CD4-positive, alpha-beta T cell treated with Interleukin-15 for 4 hours (primary cell): ENCODE data around the gene NEK5.
"Not testable (repeated sequence)": the region's sequence is repeated elsewhere in the genome, so short reads cannot be mapped to it uniquely, and the experiment has no call there.

ENCODE experiments used
- DNase-seq: peaks from one replicate; pipeline ENCODE4 v3.0.0-alpha.2; 2020; ENCODE audit warnings: low spot score

NEK5 gene, protein sequence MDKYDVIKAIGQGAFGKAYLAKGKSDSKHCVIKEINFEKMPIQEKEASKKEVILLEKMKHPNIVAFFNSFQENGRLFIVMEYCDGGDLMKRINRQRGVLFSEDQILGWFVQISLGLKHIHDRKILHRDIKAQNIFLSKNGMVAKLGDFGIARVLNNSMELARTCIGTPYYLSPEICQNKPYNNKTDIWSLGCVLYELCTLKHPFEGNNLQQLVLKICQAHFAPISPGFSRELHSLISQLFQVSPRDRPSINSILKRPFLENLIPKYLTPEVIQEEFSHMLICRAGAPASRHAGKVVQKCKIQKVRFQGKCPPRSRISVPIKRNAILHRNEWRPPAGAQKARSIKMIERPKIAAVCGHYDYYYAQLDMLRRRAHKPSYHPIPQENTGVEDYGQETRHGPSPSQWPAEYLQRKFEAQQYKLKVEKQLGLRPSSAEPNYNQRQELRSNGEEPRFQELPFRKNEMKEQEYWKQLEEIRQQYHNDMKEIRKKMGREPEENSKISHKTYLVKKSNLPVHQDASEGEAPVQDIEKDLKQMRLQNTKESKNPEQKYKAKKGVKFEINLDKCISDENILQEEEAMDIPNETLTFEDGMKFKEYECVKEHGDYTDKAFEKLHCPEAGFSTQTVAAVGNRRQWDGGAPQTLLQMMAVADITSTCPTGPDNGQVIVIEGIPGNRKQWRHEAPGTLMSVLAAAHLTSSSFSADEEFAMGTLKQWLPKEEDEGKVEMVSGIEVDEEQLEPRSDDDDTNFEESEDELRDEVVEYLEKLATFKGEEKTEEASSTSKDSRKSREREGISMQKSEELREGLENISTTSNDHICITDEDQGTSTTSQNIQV

GRCh38 chr13:52128714-52129700, at the start of gene NEK5:
Gene NEK5 (minus strand): TSS chr13:52129073. CDS start chr13:52127482, 1,591 bp downstream.
- peak; percentile 36 for DNase-seq

DNA sequence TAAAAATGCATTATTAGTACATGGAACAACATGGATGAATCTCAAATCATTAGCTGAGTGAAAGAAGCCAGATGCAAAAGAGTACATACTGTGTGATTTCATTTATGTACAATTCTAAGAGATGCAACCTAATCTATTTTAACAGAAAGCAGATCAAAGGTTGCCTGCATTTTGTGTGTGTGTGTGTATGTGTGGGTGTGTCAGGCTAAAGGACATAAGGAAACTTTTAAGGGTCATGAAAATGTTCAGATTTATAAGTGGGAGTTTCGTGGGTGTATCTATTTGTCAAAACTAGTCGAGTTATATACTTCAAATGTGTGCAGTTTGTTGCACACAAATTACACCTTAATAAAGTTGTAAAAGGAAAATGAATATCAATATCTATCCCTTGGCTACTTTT, 48.4 kb upstream of the NEK5 start:
- DNase-seq: no peak

DNA sequence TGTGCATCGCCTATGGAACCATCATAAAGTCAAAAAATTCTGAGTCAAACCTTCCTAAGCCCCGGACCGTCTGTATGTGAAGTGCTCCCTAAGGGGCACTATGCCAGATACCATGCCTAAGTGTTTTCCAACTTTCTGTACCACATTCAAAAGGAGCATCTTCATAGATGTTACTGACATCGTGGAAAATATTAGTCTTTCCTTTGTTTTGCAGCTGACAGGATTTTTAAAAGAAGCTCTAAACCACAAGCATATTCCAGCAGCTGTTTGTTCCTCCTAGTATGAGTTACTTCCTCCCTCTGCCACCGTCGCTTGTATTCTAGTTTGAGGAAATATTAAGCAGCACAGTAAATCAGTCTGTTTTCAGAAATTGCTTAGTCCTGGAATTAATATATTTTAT, 45.1 kb upstream of the NEK5 start:
- not testable (repeated sequence) for DNase-seq

DNA sequence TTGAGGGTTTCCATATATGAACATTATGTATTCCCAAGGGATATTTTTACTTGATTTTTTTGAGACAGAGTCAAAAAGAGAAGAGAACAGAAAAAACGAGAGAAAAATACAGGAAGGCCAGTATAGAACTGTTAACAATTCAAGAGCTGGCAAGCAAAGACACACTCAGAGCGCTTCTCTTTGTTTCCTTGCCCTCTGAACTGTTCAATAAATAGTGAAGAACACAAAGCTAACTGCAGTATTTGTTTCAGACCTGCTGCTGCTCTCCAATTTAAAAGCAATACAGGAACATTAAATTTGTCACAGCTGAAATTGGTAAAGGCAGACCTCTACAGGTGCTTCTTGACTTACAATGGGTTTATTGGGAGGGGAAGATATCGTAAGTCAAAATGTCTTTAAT, 44.5 kb upstream of the NEK5 start:
- no peak for DNase-seq

DNA sequence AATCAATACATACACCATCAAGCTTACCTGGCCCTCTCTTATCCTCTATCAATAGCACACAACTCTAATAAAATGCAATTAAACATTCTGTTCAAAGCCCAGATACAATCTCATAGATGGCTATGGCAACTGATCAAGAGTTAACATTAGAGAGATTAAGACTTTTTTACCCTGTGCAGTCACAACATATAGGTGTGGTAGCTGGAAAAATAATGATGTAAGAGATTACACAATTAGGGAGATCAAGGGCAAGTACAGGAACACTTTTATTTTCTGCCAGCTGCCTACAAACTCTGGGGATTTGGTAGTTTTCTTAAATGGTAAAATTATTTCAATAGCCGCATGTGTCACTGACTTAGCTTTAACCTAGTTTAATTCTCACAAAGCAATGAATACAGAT, 42.8 kb upstream of the NEK5 start:
- DNase-seq: not testable (repeated sequence)

- not testable (repeated sequence) for DNase-seq
Observed at GRCh38 chr13:52170828-52171391, 42.0 kb upstream of the NEK5 start.

DNA sequence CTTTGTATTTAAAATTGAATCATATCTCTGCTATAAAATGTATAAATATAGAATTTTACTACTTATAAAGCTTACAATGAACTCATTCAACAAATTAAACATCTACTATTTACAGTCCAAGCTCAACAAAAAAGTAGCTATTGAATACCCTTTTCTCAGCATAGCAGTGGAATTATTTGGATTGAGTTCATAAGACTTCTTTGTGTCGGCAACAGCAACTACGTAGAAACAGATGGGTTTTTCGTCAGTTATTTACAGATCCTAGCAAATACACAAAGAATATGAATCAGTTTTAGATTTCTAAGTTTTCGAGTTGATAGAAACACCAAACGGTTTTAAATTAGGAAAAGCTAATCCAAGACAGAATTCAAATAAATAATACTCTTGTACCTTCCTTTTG, 41.0 kb upstream of the NEK5 start:
- no peak for DNase-seq

- DNase-seq: no peak
Observed at GRCh38 chr13:52165411-52165810, 36.5 kb upstream of the NEK5 start.

GRCh38 chr13:52164989-52165388, 36.1 kb upstream of the NEK5 start:
- DNase-seq: no peak

GRCh38 chr13:52163878-52164277, 35.0 kb upstream of the NEK5 start:
- DNase-seq: not testable (repeated sequence)

DNA sequence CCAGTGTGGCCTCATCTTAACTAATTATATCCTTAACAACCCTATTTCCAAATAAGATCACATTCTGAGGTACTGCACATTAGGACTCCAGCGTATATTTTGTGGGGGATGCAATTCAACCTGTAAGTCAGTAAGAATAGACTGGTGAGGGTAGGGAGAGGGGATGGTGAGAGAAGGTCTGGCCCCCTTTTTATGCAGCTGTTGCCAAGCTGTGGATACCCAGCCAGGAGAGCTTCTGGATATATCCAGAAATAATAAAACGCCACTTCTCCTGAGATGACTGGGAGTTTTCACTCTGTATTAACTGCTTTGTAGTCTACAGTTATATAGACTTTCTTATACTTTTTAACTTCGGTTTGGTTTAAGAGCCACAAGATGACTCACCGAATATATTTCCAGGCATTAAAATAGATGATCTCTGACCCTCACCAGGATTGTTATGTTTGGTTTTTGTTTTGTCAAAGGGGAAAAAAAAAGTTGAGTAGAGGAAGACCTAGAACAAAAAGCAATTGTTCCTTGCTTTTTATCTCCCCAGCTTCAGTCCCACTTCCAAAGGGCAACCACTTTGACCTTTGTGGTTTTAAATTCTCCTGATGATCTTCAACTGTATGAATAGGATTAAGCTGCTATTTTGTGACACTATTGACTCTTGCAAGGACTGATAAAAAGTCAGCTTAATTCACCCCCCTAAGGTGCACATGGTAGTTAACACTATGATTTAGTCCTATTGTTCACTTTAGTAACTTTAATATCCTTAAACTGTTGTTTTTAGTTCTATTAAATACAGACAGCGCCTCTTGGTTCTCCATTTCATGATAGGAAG, 33.6 kb upstream of the NEK5 start:
- DNase-seq: no peak

GRCh38 chr13:52161181-52161646, 32.3 kb upstream of the NEK5 start:
- DNase-seq: no peak

GRCh38 chr13:52160506-52160905, 31.6 kb upstream of the NEK5 start:
- DNase-seq: no peak

- no peak for DNase-seq
Observed at GRCh38 chr13:52160053-52160452, 31.2 kb upstream of the NEK5 start.

DNA sequence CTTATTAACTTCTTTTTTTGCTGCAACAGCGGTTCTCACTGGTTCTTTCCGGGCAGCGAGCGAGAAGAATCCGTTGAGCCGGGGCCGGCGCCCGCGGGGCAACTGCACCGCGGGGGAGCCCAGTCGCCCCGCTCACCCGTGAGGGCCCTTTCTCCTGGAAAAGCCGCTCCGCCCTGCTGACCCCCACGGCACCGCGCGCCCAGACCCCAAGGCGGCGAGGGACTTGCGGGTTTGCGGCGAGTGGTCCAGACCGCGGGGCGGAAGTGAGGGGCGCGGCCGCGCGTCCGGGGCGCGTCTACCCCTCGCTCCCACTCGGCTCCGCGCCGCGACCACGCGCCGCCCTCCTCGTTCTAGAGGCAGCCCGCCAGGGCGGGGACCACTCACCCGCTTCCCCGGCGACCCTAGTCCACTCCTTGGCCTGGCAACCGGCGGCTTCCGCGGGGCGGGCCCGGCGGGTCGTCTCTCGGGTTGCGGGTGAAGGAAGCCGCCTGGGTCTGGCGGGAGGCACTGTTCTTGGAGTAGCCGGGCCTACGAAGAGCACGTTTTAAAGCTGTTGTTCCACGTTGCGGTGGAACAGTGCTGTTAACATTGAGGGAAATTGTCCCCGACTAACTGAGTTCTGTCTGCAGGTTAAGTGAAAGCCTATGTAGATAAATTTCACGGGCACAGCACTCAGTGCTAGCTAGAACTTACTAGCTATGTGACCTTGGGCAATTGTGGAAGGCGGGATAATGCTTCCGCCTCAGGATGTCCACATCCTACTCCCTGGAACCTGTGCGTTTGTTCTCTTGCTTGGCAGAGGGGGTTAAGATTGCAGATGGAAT, 30.5 kb upstream of the NEK5 start, which contains the start of gene NEK3:
NEK3 (minus strand) TSS at position 439 of the 824 bp plus-strand sequence. CDS start 3,406 bp downstream, outside the sequence.
- peak; percentile 36 for DNase-seq

- DNase-seq: no peak
Observed at GRCh38 chr13:52158629-52159158, 29.8 kb upstream of the NEK5 start.

- no peak for DNase-seq
Observed at GRCh38 chr13:52156724-52157261, 27.9 kb upstream of the NEK5 start.

GRCh38 chr13:52155177-52155576, 26.3 kb upstream of the NEK5 start:
- no peak for DNase-seq

DNA sequence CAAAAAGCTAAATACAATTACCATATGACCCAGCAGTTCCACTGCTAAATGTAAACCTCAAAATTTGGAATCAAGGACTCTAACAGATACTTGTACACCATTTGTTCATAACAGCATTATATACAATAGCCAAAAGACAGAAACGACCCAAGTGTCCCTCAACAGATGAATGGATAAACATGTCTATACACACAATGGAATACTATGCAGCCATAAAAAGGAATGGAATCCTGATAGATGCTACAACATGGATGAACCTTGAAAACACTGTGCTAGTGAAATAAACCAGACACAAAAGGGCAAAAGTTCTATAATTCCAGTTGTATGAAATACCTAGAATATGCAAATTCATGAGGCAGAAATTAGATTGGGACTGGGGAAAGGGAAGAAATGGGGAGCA, 18.4 kb upstream of the NEK5 start:
- DNase-seq: no peak
